Osteoblast (primary cell): Measurements from ENCODE around the gene DBP. TPM values are rescaled to one million over a fixed set of nuclear protein-coding genes. Genes with fewer than 3 reads are reported as not detected.
A peak's percentile ranks its signal among the peaks of the same experiment; 100 is the strongest.

ENCODE experiments used
- DNase-seq: peaks from one replicate; pipeline ENCODE4 v3.0.0; 2011; ENCODE audit warnings: low spot score, mixed read lengths; ENCODE audit not compliant: insufficient read length; ENCODE audit errors: missing footprints
- H2AFZ ChIP-seq: 2 replicates; pipeline ENCODE4 v1.6.0; 2011; ENCODE audit warnings: mild to moderate bottlenecking, low read length
- H3K27ac ChIP-seq: 2 replicates; pipeline ENCODE4 v1.5.1; 2011; ENCODE audit warnings: mild to moderate bottlenecking, low read depth, low read length, moderate library complexity
- H3K27me3 ChIP-seq: 2 replicates; pipeline ENCODE4 v1.6.0; 2012; ENCODE audit warnings: mild to moderate bottlenecking, control low read depth, inconsistent platforms, low read length, moderate library complexity; ENCODE audit not compliant: insufficient read depth
- H3K36me3 ChIP-seq: 2 replicates; pipeline ENCODE4 v1.5.1; 2011; ENCODE audit warnings: mild to moderate bottlenecking, low read length, control low read depth, moderate library complexity; ENCODE audit not compliant: insufficient read depth
- H3K4me1 ChIP-seq: 2 replicates; pipeline ENCODE4 v1.5.1; 2011; ENCODE audit warnings: mild to moderate bottlenecking, low read length, control low read depth, moderate library complexity; ENCODE audit not compliant: insufficient read depth
- H3K4me2 ChIP-seq: 2 replicates; pipeline ENCODE4 v1.6.0; 2011; ENCODE audit warnings: mild to moderate bottlenecking, low read length; ENCODE audit not compliant: insufficient read depth
- H3K4me3 ChIP-seq: fragments of 200-600 bp; sonication (generic); 3 replicates; pipeline ENCODE4 v1.5.1; 2012; ENCODE audit warnings: mild to moderate bottlenecking, low read length, inconsistent platforms; ENCODE audit not compliant: insufficient read depth
- H3K79me2 ChIP-seq: 2 replicates; pipeline ENCODE4 v1.6.0; 2012; ENCODE audit warnings: mild to moderate bottlenecking, low read length, control low read depth, inconsistent platforms; ENCODE audit not compliant: insufficient read depth
- H3K9me3 ChIP-seq: 2 replicates; pipeline ENCODE4 v1.5.1; 2011; ENCODE audit warnings: low read depth, low read length, control low read depth
- H4K20me1 ChIP-seq: 2 replicates; pipeline ENCODE4 v1.6.0; 2012; ENCODE audit warnings: mild to moderate bottlenecking, low read length, control low read depth; ENCODE audit not compliant: insufficient read depth
- CTCF ChIP-seq: IDR thresholded peaks from 2 replicates; pipeline ENCODE4 v1.5.1; 2011; ENCODE audit warnings: mild to moderate bottlenecking, low read depth, low read length, moderate library complexity; ENCODE audit errors: extremely low read depth
- total RNA-seq: library from RNA; depleted of rRNA; stranded (reverse); fragments of >200 nt; gene quantifications from 2 replicates; pipeline ENCODE4 v1.2.3, GENCODE V29; 2012

The DBP gene
- total RNA-seq, 1 donor, result 14.5 TPM

GRCh38 chr19:48628486-48629296, 8.5 kb downstream of the DBP start:
- H3K79me2 ChIP-seq, result no peaks in the 10 kb centered on the region
- H3K36me3 ChIP-seq, result no peaks in the 10 kb centered on the region
- H3K27me3 ChIP-seq, result no peaks in the 10 kb centered on the region
- peaks cover 4% of the 10 kb centered on the region for H4K20me1 ChIP-seq
- H3K27ac ChIP-seq, result no peak overlapping the region
- peaks cover 21% of the 10 kb centered on the region for H3K4me1 ChIP-seq
- H2AFZ ChIP-seq, result no peak overlapping the region
- no peak overlapping the region for H3K4me3 ChIP-seq
- TF ChIP-seq CTCF, result no peak
- no peaks in the 10 kb centered on the region for H3K9me3 ChIP-seq
- no peak overlapping the region for H3K4me2 ChIP-seq
- DNase-seq, result peak; percentile 68

- Histone ChIP-seq H3K27ac (no peak overlapping the region), H4K20me1 (peaks cover 4% of the 10 kb centered on the region), H3K4me1 (peaks cover 18% of the 10 kb centered on the region), H2AFZ (no peak overlapping the region), H3K27me3 (no peaks in the 10 kb centered on the region), H3K36me3 (no peaks in the 10 kb centered on the region), H3K9me3 (no peaks in the 10 kb centered on the region), H3K4me3 (no peak overlapping the region), H3K79me2 (no peaks in the 10 kb centered on the region), H3K4me2 (no peak overlapping the region)
- peak; percentile 80 for DNase-seq
- TF ChIP-seq CTCF, result no peak
Measured at GRCh38 chr19:48627865-48628314, 9.3 kb downstream of the DBP start.

GRCh38 chr19:48627201-48627864, 9.8 kb downstream of the DBP start:
- peaks cover 12% of the 10 kb centered on the region for H3K4me1 ChIP-seq

More at GRCh38 chr19:48627201-48627864, 9.8 kb downstream of the DBP start:
- no peak for TF ChIP-seq CTCF
- peak; percentile 73 for DNase-seq
- Histone ChIP-seq H3K9me3 (no peaks in the 10 kb centered on the region), H2AFZ (no peak overlapping the region), H3K27me3 (no peaks in the 10 kb centered on the region), H3K4me3 (no peak overlapping the region), H4K20me1 (peaks cover 4% of the 10 kb centered on the region), H3K79me2 (no peaks in the 10 kb centered on the region), H3K27ac (no peak overlapping the region), H3K4me2 (no peak overlapping the region), H3K36me3 (no peaks in the 10 kb centered on the region)
